ENCODE results near the gene MSI2.

The MSI2 gene

DNA sequence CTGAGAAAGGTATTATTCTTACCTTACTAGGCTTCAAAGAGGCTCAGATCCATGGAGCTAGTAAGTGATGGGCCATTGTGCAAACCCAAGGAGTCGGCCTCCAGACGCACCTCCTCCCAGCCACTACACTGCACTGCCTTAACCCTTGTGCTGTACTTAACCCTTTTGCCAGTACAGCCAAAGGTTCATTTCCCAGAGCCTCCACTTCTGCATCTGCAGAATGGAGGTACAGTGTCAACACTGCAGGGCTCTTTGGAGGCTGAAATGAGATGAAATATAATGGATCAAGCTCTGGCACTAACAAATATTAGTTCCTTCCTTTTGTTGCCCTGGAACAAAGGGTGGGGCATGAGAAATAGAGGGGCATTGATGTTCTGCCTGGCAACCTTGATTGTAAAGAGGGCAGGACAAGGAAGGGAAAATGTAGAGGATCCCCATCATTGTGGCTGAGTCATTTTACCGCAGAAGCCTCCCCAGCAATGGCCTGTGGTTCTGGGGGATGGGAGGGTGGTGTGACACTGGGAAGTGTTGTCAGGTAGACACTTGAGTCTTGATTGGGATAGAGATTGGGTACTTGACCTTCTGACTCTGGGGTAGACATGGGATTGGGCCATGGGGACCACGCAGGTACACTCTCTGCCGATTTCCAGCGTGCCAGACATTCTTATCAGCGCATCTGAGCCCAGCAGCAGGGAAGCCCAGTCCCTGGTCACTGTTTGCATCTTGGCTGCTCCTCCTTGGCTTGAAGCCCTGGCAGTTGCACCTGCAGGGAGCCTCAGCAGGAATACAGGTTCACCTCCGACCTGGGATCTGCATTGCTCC is 84.0 kb downstream of the MSI2 start:
- no peak for DNase-seq (ENCODE audit: low read depth in 3 of 3, low spot score in 1 of 3)

DNA sequence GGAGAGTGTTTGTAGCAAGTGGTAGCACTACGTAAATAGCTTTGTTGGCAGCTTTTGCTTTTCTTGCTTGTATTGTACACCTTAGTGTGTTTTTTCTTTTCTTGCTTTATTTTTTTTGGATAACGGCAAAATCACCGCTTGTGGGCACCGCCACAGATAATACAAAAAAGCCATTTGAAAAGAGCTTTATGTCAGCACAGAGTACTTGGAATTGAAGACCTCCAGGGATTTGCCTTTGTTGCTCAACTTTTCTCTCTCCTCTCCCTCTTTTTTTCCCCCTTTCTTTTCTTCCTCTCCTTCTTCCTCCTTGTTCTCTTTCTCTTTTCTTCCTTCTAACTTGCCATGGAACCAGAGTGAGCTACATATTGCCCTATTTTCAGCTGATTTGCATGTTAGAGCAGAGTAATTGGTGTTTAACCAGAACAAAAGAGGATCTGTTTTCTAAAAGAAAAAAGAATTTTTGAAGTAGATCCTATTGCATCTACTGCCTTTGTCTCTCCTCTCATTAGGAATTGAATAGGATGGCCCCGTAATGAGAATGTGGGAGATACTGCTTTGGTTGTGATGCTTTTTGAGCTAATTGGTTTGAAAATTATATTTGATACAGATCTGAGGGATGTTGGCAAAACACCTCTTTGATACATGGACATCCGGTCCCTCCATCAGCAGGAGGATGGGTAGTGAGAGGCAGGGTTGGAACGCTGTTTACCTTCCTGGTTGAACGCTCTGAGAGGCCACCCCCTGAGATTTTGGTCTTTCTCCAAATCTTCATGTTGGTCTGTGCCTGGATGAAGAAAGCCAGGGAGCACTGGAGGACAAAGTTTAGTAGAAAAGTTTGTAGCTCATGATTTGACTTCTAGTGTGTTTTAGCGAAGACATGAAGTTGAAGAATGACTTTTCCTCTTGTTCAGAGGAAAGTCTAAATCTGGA is 85.6 kb downstream of the MSI2 start:
- DNase-seq (ENCODE audit: low read depth in 3 of 3, low spot score in 1 of 3) = no peak

DNA sequence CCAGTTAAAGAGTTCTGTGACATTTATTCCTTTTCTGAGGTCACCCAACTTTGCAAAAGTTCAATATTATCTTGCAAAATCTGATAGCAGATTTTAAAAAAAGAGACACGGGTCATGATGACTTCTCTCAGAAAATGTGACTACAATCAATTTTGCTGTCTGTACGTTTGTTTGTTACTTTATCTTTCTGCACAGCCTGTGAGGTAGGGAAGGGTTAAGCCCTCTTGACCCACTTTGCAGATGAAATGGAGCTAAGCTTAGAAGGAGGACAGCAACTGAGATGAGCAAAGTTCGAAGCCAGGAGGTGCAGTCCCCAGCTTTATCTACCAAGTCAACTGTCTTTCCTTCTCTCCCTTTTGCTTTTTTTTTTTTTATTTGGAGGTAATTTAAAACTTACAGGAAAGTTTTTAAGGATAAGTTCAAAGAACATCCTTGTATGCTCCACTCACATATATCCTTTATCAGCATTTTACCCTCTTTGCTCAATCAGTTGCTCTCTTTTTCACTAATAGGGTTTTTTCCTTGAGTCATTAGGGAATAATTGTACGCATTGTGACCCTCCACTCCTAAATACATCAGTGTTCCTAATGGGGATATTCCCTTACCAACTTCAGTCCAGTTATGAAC is 86.8 kb downstream of the MSI2 start:
- no peak for DNase-seq (ENCODE audit: low read depth in 3 of 3, low spot score in 1 of 3)

DNA sequence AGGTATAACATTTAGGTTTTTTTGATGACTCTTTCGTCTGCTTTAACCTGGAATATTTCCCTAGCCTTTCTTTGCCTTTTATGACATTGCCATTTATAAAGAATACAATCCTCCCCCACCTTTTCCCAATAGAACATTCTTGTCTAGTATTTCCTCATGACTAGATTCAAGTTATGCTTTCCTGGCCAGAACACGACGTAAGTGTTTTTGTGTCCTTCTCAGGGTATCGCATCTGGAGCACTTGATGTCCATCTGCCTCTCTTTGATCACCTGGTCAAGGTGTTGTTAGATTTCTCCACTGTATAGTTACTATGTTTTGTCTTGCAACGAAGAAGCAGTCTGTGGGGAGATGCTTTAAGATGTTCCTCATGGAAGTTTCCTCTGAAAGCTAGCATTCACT is 87.4 kb downstream of the MSI2 start:
- no peak for DNase-seq (ENCODE audit: low read depth in 3 of 3, low spot score in 1 of 3)

DNA sequence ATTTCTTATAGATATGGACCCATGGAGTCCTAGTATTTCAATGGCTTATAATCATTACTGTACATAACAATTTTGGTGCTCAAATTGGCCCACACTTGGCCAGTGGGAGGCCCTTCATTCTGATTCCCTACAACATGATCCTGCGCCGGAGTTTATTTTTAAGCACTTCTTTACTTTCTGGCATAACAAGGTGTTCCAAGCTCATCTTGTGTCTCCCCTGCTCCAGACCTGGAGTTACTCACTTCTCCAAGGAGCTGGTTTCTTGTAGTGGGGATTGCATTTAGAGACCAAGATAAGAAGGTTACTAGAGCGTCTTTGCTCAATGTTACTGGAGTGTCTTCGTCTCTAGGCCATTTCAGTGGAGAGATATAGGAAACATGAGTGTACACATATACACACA is 87.9 kb downstream of the MSI2 start:
- DNase-seq (ENCODE audit: low read depth in 3 of 3, low spot score in 1 of 3) = no peak

DNA sequence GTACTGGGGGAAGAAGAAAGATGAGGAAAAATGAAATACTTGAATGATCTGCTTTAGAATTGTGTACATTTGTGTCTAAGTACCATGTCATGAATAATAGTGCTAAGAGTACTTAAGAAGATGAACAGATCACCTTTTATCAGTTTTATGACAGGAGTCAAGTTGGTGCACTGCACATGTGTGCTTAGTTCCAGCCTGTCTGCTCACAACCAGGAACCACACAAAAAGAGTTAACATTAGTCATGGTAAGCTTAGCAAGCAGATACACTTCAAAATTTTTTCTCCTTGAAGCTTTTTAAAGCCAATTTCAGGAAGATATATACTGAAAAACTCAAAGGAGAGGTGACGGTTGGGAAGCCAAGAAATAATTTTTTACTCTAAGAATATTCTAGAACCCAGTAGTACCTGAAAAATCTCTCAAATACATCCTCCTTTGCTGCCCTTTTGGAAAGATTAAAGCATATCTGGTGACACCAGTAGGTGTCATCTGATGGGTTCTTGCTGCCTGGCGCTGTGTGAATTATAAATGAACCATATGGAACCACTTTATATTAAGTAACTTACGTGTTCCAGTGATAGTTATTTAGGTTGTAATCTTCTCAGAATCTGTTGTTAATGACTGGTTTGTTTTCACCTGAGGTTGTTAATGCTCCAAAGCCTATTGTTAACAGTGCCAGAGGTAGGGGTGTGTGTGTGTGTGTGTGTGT is 93.4 kb downstream of the MSI2 start:
- DNase-seq (ENCODE audit: low read depth in 3 of 3, low spot score in 1 of 3) = no peak

DNA sequence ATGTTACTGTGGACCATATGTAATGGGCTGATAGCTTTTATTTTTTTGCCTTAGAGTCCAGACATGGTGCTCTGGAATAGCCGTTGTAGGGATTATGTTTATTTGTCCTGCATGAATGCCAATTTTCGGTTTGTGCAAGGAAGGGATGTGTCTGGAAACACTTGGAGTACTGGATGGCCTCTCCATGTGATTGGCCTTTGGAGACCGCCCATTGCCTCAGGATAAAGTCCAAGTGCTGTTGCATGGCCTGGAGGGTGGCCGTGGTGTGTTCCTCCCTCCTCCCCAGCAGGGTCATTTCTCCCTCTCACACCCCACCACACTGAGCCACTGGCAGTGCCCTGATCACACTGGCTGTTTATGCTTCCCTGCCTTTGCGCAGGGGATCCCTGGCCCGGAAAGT is 93.9 kb downstream of the MSI2 start:
- DNase-seq (ENCODE audit: low read depth in 3 of 3, low spot score in 1 of 3) = no peak

DNA sequence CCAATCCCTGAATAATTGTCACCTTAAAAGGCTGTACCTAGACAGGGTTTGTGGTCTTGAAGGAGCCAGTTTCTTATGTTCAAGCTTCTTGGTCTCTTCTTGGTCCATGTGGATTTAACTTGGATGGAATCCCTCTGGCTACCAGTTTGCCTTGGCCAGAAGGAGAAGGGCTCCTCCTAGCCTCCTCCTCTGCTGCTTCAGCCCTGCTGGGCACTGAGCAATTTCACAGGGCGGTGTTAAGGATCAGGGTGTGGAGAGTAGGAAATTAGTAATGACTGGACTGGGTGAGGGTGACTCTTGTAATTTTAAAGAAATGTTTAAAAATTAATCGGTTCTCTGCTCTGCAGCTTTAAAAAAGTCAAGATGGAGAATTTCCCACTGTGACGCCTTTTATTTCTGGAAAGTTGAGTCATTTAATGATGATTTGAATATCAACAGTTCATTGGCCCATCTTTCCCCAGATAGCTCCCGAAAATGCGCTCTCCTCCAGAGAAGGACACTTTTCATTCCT is 96.4 kb downstream of the MSI2 start:
- no peak for DNase-seq (ENCODE audit: low read depth in 3 of 3, low spot score in 1 of 3)

DNA sequence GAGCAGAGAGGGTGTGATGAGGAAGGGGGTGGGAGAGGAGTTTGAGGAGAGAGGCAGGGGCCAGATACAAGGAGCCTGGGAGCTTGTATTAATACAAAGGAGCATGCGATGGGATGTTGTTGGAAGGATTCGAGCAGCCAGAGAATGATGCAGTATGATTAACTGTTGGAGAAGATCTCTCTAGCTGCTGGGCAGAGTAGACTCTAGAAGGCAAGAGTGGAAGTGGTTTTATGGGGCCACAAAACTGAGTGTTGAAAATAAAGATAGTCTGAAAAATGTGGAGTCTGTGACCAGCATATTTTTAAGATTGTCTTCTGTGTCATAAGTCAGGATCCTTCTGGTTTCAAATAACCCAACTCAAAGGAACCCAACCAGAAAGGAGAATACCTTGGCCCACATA is 98.3 kb downstream of the MSI2 start:
- no peak for DNase-seq (ENCODE audit: low read depth in 3 of 3, low spot score in 1 of 3)

DNA sequence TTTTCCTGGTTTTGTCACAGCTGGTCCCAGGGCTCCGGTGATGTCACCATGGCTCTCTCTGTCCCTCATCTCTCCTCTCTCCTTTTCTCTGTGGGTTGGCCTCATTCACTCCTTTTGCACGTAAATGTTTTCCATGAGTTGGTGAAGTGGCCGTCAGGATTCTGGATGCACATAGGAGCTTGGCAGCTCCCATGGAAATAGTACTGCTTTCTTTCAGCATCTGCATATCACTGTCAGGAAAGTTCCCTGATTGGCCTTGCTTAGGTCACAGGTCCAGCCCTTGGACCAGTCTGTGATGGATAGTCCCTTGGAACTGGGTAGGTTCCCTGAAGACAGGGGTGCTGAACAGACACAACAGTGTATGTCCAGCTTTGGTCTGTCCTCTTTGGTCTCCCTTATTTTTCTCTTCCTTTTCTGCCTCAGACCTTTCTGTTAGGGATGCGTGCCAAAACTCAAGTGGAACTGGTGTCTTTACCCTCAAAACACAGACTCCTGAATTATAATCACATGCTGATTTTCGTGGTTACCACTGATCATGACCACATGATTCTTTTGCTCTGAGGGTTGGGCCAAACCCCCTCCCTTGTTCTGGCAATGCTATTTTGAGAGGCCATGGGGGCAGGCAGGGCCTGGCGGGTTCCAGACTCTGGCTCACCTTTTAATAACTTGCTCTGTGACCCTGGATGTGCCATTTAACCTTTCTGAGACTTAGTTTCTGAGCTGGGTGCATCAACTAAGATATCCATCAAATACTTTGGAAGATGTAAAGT is 99.0 kb downstream of the MSI2 start:
- DNase-seq (ENCODE audit: low read depth in 3 of 3, low spot score in 1 of 3) = no peak

DNA sequence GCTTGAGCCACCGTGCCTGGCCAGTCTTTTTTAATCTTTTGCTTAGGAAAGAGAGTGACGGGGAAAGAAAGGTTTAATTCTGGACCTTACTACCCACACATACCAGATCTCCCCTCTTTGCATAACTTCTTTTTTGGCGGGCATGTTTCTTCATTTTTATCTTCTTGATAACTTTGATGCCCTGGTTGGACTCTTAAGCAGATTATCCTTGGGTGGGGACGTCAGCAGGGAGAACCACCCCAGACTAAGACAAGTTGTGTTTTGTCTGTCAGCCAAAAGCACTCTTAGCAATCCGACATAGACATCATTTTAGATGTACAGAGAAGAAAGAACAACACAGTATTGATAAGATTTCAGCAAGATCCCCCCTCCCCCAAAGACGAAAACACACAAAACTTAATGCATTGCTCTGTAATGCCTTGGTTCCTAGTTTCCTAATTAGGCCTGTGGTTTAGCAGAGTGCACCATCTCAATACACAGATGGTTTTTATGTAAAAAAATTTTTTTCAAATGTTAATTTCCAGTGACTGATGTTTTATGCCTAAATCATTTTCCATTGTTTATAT is 99.9 kb downstream of the MSI2 start:
- no peak for DNase-seq (ENCODE audit: low read depth in 3 of 3, low spot score in 1 of 3)

DNA sequence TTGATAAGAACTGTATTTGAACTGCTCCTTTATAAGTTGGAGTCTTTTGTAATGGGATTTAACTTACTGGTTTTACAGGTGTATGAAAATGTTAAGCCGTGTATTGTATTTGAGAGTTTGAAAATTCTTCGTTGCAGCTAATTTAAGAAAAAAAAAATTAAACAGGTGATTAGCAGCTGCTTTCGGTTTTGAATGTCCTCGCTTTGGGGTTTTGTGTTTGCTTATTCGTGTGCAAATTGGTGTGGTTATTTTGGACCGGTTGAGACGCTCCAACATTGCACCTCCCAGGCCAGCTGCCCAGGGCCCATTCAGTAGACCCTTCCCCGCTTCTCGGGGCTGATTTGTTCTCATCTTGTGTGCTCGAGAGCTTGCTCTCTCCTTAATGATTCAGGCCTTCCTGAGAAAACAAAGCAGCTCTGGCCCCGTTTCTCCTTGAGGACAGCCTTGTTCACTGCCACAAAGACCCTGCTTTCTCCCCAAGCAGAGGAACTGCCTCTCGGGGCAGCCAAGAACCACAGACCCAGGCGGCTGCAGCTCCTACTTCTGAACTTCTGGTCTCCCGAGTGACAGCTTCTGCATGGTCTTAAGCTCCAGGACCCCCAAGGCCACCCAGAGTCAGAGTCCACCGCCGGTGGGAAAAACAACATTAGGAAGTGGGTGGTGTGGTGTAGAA is 100.5 kb downstream of the MSI2 start:
- DNase-seq (ENCODE audit: low read depth in 3 of 3, low spot score in 1 of 3) = no peak

DNA sequence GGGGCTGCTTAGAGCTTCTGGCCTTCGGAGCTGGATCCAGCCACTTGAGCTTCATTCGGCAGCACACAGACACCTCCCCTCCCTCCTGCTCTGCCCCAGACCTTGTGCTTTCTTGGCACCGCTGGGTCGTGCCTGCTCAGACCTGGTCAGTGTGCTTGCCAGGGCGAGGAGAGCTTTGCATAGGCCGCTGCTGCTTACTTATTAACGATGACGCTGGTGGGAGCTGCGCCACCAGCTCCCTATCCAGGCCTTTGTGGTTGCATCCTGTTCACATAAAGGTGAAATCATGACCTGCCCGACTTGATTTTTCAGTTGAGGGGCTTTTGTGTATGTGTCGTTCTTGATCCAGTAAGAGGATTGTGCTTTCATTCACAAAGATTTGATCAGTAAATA is 101.1 kb downstream of the MSI2 start:
- no peak for DNase-seq (ENCODE audit: low read depth in 3 of 3, low spot score in 1 of 3)

DNA sequence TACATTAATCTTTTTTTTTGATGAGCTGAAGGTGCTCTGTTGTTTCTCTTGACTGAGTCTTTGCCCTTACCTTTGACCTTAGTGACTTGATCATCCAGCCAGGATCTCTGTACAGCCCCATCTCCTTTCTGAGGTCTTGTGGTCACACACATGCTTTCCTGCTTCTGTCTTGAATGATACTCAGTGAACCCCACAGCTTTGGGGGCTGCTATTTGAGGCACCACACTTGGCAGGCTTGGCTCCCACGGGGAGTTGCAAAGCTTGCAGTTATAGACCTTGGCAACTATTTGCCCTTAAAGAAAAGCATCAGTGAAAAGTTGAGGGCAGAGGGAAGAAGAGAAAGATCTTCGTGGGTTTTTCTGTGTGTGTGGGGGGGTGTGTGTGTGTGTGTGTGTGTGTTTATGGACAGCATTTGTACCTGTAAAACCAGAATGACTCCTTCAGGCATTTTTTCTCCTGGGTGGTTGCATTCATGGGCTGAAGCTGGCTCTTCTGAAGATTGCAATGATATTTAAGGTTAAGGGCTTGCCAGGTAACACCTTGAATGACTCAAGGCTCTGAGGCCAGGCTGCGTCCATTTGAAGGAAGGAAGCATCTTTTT is 101.6 kb downstream of the MSI2 start:
- DNase-seq (ENCODE audit: low read depth in 3 of 3, low spot score in 1 of 3) = no peak

DNA sequence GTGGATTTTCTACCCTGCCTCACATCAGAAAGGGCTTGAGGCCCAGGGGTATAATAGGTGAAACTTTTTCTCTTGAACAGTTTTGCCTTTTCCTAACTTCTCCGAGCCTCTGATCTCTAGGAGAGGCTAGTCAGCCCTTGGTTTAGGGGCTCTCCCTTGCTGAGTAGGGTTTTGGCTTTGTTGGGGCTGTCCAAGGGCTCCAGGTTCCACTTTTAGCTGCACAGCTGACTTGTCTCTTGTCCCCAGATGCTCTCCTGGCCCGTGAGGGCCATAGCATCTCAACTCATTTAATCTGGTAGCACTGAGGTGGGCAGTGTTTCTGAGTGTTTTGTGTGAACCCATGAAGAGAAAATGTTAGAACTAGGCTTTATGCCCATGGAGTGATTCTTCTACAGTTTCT is 103.9 kb downstream of the MSI2 start:
- DNase-seq (ENCODE audit: low read depth in 3 of 3, low spot score in 1 of 3) = no peak

DNA sequence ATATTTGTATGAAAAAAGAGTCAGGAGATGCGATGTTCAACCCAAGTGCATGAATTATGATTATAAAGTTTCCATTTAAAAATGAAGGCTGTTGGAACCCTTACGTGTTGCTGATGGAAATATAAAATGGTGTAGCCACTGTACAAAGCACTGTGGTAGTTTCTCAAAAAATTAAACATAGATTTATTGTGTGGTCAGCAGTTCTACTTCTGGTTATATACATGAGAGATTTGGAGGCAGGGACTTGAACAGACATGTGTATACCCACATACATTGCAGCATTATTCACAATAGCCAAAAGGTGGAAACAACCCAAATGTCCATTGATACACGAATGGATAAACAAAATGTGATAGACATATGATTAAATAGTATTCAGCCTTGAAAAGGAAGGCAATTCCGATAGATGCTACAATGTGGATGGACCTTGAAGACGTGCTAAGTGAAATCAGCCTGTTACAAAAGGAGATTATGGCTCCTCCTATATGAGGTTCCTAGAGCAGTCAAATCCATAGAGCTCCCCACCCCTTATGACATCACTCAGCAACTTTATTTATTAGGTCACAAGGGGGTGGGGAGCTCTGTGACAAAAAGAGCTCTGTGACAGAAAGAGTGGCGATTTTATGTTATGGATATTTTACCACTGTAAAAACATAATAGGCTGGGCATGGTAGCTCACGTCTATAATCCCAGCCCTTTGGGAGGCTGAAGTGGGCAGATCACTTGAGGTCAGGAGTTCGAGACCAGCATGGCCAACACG is 106.7 kb downstream of the MSI2 start:
- DNase-seq (ENCODE audit: low read depth in 3 of 3, low spot score in 1 of 3) = no peak

DNA sequence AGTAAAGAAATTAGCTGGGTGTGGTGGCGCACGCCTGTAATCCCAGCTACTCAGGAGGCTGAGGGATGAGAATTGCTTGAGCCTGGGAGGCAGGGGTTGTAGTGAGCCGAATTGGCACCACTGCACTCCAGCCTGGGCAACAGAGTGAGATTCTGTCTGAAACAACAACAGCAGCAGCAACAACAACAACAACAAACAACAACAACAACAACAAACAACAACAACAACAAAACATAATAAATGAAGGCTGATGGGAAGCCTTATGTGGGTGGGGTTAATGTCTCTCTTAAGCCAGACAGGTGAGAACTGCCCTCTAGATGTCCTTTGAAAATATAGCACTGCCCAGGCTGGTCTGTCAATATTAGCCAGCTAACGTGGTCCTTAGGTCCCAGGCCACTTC is 107.3 kb downstream of the MSI2 start:
- DNase-seq (ENCODE audit: low read depth in 3 of 3, low spot score in 1 of 3) = no peak

DNA sequence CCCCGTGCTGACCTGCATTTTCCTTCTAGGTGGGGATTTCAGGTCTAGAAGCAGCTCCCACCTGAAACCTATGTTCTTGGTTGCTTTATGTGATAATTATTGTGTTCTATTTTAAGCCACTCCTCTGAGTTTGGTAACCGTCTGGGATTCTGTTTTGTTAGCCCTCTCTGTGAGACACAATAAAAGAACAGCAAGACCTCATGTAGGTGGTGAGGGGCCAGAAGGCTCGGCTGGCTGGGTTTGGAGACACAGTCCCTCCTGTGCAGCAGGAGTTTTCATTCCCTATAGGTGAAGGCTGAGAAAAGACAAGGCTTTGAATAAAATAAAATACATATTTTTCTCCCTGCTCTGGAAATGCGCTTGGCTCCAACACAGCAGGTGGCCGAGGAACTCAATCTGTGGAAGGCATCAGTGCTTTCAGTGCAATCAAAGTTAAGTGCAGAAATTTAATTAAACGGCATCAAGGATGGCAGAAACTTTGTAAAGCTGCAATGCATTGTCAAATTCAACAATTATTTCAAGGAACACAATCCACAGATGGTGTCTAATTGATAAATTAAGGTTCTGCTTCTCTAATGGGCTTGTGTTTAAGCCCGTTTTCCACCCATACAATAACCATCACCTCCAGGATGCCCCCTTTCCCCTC is 107.8 kb downstream of the MSI2 start:
- no peak for DNase-seq (ENCODE audit: low read depth in 3 of 3, low spot score in 1 of 3)

Measured in stimulated activated CD4-positive, alpha-beta T cell treated with anti-CD3 and anti-CD28 coated beads, TNF-alpha, amount 100 ng/mL, for 1 hour (primary cell).